ENCODE results near the gene PPP1R7.
A peak's percentile ranks its signal among the peaks of the same experiment; 100 is the strongest.

Gene PPP1R7

DNA sequence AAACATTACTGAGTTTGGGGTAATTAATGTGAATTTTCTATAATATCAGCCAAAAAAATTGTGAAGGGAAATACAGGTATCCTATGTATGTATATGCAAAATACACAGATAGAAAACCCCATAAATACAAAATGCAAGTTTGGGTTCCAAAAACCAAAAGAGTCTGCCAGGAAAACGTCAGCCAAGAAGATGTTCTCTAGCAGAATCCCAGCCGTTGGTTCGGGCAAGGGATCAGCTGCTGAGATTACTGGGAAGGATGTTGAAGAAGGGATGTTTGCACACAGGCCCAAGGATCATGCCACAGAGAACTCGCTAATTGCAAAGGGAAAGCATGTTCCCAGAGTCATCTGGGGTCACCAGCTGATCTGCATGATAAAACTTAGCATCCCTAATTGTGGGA is 28.7 kb downstream of the PPP1R7 start:
- TF ChIP-seq CTCF (IDR thresholded peaks at IDR 0.05; ENCODE audit: low read depth, low read length) = no peak
- peak in 1 of 2 donors; percentile 14 for DNase-seq (ENCODE audit: low read depth in 2 of 2)
- H3K4me3 ChIP-seq (replicated peaks in 1 of 2; ENCODE audit: low read depth in 2 of 2, low read length in 2 of 2) = no peak overlapping the region

GRCh38 chr2:241179899-241180298 is 29.6 kb downstream of the PPP1R7 start:
- TF ChIP-seq CTCF (IDR thresholded peaks at IDR 0.05; ENCODE audit: low read depth, low read length) = no peak
- peak; percentile 13 to 31 for DNase-seq (ENCODE audit: low read depth in 2 of 2)
- H3K4me3 ChIP-seq (replicated peaks in 1 of 2; ENCODE audit: low read depth in 2 of 2, low read length in 2 of 2) = no peak overlapping the region

- DNase-seq (ENCODE audit: low read depth in 2 of 2) = no peak
- H3K4me3 ChIP-seq (replicated peaks in 1 of 2; ENCODE audit: low read depth in 2 of 2, low read length in 2 of 2) = no peak overlapping the region
- TF ChIP-seq CTCF (IDR thresholded peaks at IDR 0.05; ENCODE audit: low read depth, low read length) = no peak
These were observed 30.2 kb downstream of the PPP1R7 start for GRCh38 chr2:241180495-241180894.

DNA sequence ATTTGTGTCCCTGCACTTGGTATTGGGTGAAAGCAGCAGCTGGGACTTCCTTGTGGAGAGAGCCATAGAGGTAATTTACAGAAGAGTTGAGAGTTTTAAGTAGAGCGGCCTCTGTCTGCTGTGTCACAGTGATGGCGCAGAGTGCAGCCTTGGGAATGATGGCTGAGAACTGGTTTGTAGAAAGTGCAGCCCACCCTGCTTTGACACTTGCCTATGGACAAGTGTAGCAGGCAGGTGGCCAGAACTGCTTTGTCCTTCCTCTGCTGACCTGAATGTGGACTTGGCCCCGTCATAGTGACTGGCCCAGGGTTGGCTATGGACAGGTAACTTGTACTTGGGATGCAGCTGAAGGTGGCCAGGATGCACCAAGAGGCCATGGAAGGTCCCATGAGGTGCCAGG is 31.9 kb downstream of the PPP1R7 start:
- H3K4me3 ChIP-seq (replicated peaks in 1 of 2; ENCODE audit: low read depth in 2 of 2, low read length in 2 of 2) = no peak overlapping the region
- no peak for DNase-seq (ENCODE audit: low read depth in 2 of 2)
- TF ChIP-seq CTCF (IDR thresholded peaks at IDR 0.05; ENCODE audit: low read depth, low read length) = no peak

DNA sequence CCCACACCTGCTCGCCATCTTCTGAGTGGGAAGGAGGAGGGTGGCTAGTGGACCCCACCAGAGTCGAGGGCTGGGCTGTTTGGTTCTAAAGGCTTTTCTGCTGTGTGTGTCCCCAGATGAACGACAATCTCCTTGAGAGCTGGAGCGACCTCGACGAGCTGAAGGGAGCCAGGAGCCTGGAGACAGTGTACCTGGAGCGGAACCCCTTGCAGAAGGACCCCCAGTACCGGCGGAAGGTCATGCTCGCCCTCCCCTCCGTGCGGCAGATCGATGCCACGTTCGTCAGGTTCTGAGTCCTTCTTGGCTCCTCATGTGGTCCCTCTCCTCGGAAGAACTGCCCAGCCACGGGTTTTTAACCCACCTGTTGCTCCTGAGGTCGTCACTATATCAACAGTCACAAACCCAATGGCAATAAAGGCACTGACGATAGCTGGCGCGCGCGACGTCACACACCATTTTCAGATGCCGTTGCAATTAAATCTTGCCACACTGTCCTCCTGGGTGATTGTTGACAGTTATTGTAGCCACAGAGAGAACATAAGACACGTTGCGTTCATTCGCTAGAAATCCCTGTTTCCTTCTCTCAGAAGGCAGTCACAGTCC is 32.4 kb downstream of the PPP1R7 start:
- H3K4me3 ChIP-seq (replicated peaks in 1 of 2; ENCODE audit: low read depth in 2 of 2, low read length in 2 of 2) = no peak overlapping the region
- no peak for TF ChIP-seq CTCF (IDR thresholded peaks at IDR 0.05; ENCODE audit: low read depth, low read length)
- no peak for DNase-seq (ENCODE audit: low read depth in 2 of 2)

- H3K4me3 ChIP-seq (replicated peaks in 1 of 2; ENCODE audit: low read depth in 2 of 2, low read length in 2 of 2) = no peak overlapping the region
- no peak for TF ChIP-seq CTCF (IDR thresholded peaks at IDR 0.05; ENCODE audit: low read depth, low read length)
- DNase-seq (ENCODE audit: low read depth in 2 of 2) = no peak
These were observed 33.0 kb downstream of the PPP1R7 start for GRCh38 chr2:241183221-241183620.

DNA sequence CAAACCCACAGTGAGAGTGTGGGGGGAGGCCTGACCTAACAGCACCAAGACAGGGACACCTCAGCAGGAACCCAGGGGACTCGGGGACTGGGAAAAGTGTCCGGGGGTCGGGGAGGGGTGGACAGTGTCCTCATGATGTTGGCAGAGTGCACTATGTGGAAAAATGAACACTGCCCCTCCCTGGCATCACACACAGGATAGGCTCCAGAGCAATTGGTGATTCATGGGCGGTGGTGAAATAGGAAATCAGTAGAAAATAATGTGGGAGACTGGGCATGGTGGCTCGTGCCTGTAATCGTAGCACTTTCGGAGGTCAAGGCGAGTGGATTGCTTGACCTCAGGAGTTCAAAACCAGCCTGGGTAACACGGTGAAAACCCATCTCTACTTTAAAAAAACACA is 34.6 kb downstream of the PPP1R7 start:
- H3K4me3 ChIP-seq (replicated peaks in 1 of 2; ENCODE audit: low read depth in 2 of 2, low read length in 2 of 2) = no peak overlapping the region
- no peak for DNase-seq (ENCODE audit: low read depth in 2 of 2)
- TF ChIP-seq CTCF (IDR thresholded peaks at IDR 0.05; ENCODE audit: low read depth, low read length) = no peak
